Measurements from ENCODE around the gene GLCCI1. TPM values are rescaled to one million over a fixed set of nuclear protein-coding genes. Genes with fewer than 3 reads are reported as not detected.

The GLCCI1 gene
- total RNA-seq (2014; rRNA removed; shearing (Covaris generic)) = 3.2 and 3.9 TPM in 2 replicates
- polyA plus RNA-seq (2015; cell fraction: cytosol; rRNA removed) = 4.8 and 13.1 TPM in 2 replicates
- polyA plus RNA-seq (2015; cell fraction: nucleus; rRNA removed) = 13.1 and 19.6 TPM in 2 replicates

- in situ Hi-C loops (cut with HindIII; ENCODE audit: low pct_unique_long_range_greater_than_20kb, low sequenced_read_pairs) = no loop called here
- peak; percentile 99 for DNase-seq (ENCODE audit: low read depth, low spot score)
Measured at GRCh38 chr7:7968544-7969305, at the start of gene GLCCI1. Gene GLCCI1, plus strand, starts transcription at chr7:7968796. Its CDS starts 555 bp downstream, at chr7:7969351.

- DNase-seq (ENCODE audit: low read depth, low spot score) = no peak
Measured at GRCh38 chr7:7919449-7919945, 49.1 kb upstream of the GLCCI1 start.

GRCh38 chr7:7920056-7920455 is 48.5 kb upstream of the GLCCI1 start:
- in situ Hi-C loops (cut with HindIII; ENCODE audit: low pct_unique_long_range_greater_than_20kb, low sequenced_read_pairs) = no loop called here
- DNase-seq (ENCODE audit: low read depth, low spot score) = no peak

More at GRCh38 chr7:7919449-7919945, 49.1 kb upstream of the GLCCI1 start:
- in situ Hi-C loops (cut with HindIII; ENCODE audit: low pct_unique_long_range_greater_than_20kb, low sequenced_read_pairs) = no loop called here

- DNase-seq (ENCODE audit: low read depth, low spot score) = no peak
- in situ Hi-C loops (cut with HindIII; ENCODE audit: low pct_unique_long_range_greater_than_20kb, low sequenced_read_pairs) = no loop called here
Measured at GRCh38 chr7:7920481-7920880, 48.1 kb upstream of the GLCCI1 start.

DNA sequence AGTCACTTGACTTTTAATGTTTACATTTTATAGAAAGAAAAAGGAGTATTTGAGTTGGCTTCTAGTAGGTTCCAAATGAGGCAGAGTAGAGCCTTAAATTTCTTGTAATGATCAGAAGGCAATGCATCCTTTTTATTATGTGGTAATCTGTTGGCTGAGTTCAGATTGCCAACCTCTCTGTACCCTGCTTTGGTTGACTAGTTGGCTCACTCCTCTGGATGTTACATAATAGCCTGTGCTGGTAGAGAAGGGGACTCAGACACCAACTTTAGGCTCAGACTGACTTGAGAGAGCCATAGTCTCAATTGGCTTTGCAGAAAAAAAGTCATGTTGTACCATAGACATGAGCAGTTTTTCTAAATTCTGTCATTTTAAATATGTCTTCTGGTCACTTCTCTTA is 46.8 kb upstream of the GLCCI1 start:
- in situ Hi-C loops (cut with HindIII; ENCODE audit: low pct_unique_long_range_greater_than_20kb, low sequenced_read_pairs) = no loop called here
- DNase-seq (ENCODE audit: low read depth, low spot score) = no peak

GRCh38 chr7:7922684-7923385 is 45.8 kb upstream of the GLCCI1 start:
- in situ Hi-C loops (cut with HindIII; ENCODE audit: low pct_unique_long_range_greater_than_20kb, low sequenced_read_pairs) = no loop called here
- DNase-seq (ENCODE audit: low read depth, low spot score) = no peak

DNA sequence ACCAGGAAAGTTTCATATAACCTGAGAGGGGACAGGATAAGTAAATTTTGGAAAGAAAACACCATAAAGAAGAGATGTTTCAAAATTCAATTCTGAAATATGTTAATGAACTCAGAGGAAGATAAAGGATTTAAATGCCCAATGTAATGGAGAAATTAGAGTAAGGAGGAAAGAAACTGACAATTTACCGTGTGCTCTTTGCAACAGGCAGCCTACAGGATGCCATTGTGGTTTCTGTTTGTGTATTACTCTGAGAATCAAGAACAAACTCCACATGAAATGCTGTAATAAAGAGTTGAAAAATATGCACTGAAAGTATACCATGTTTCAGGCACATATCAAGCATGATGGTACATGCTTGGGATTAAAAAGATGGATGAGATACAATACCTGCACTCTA is 44.8 kb upstream of the GLCCI1 start:
- no peak for DNase-seq (ENCODE audit: low read depth, low spot score)
- in situ Hi-C loops (cut with HindIII; ENCODE audit: low pct_unique_long_range_greater_than_20kb, low sequenced_read_pairs) = no loop called here

DNA sequence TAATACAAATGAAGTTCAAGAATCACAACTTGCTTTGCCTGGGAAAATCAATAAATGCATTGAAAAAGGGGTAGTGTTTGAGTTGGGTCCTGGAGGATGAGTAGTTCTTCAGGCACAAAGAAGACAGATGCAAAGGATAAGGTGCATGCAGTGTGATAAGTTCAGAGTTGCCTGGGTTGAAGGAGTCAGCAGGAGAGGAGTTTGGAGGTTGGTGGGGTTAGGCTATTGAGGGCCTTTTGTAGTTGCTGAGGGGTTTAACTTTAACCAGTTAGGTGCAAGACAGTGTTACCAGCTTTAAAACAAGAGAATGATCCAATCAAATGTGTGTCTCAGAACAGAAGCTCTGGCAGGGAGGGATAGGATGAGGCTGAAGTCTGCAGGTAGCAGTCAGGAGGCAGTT is 44.3 kb upstream of the GLCCI1 start:
- in situ Hi-C loops (cut with HindIII; ENCODE audit: low pct_unique_long_range_greater_than_20kb, low sequenced_read_pairs) = no loop called here
- DNase-seq (ENCODE audit: low read depth, low spot score) = no peak

- DNase-seq (ENCODE audit: low read depth, low spot score) = no peak
- in situ Hi-C loops (cut with HindIII; ENCODE audit: low pct_unique_long_range_greater_than_20kb, low sequenced_read_pairs) = no loop called here
Measured at GRCh38 chr7:7931626-7932025, 37.0 kb upstream of the GLCCI1 start.

- in situ Hi-C loops (cut with HindIII; ENCODE audit: low pct_unique_long_range_greater_than_20kb, low sequenced_read_pairs) = no loop called here
- DNase-seq (ENCODE audit: low read depth, low spot score) = no peak
Measured at GRCh38 chr7:7932553-7932952, 36.0 kb upstream of the GLCCI1 start.

GRCh38 chr7:7933915-7934526 is 34.6 kb upstream of the GLCCI1 start:
- in situ Hi-C loops (cut with HindIII; ENCODE audit: low pct_unique_long_range_greater_than_20kb, low sequenced_read_pairs) = no loop called here
- DNase-seq (ENCODE audit: low read depth, low spot score) = no peak

- no peak for DNase-seq (ENCODE audit: low read depth, low spot score)
- in situ Hi-C loops (cut with HindIII; ENCODE audit: low pct_unique_long_range_greater_than_20kb, low sequenced_read_pairs) = no loop called here
Measured at GRCh38 chr7:7934945-7935344, 33.7 kb upstream of the GLCCI1 start.

DNA sequence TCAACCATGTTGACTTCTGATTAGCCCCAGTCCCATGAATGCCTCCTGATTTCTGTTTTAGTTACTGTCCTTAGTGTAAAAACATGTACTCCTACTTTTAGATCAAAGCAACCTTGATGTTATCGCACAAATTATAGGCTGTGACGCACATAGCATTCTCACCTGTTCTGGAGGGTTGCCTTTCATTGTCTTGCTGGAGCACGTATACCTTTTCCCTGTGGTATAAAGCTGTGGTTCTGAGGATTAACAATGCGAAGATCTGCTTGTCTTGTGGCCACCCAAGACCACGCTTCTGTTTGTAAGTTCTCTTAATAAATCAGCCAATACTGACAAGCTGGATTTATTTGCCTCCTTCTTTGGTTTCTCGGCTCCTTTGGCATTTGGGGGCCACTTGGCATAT is 30.1 kb upstream of the GLCCI1 start:
- no peak for DNase-seq (ENCODE audit: low read depth, low spot score)
- in situ Hi-C loops (cut with HindIII; ENCODE audit: low pct_unique_long_range_greater_than_20kb, low sequenced_read_pairs) = no loop called here

DNA sequence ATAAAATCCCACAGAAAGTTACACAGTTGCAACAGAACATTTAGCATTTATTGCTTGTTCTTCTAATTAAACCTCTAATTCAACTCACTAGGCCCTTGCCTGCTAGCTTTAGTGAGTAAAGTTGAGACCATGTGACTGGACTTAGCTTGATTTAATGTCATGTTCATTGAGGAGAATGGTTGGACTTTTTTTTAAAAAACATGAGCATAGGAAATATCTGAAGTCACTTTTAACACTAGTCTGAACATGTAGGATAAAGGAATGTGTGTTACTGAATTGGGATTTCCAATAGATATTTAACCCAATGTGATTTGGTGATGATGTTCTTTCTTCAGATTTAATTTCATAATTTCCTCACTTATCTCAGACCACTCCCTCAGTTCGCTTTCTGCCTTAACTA is 24.6 kb upstream of the GLCCI1 start:
- in situ Hi-C loops (cut with HindIII; ENCODE audit: low pct_unique_long_range_greater_than_20kb, low sequenced_read_pairs) = no loop called here
- DNase-seq (ENCODE audit: low read depth, low spot score) = no peak

- in situ Hi-C loops (cut with HindIII; ENCODE audit: low pct_unique_long_range_greater_than_20kb, low sequenced_read_pairs) = no loop called here
- no peak for DNase-seq (ENCODE audit: low read depth, low spot score)
Measured at GRCh38 chr7:7944619-7945282, 23.8 kb upstream of the GLCCI1 start.

DNA sequence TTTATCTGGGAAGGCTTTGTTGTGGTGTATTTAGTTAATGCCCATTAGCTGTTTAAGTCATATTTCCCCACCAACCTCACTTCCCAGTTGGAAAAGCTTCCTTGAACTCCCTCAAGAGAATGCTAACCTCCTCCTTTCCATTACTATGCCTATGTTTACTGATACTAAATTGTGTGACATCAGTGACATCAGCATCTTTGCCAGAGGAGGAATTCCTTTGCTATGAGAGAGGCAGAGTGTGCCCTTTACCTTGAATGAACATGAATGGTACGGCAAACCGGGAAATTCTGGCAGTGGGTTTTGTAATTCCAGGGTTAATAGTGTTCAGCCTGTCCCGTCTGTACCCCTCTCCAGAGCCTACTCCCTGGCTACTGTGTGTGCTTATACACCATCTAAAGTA is 22.1 kb upstream of the GLCCI1 start:
- no peak for DNase-seq (ENCODE audit: low read depth, low spot score)
- in situ Hi-C loops (cut with HindIII; ENCODE audit: low pct_unique_long_range_greater_than_20kb, low sequenced_read_pairs) = no loop called here

GRCh38 chr7:7948232-7948631 is 20.4 kb upstream of the GLCCI1 start:
- DNase-seq (ENCODE audit: low read depth, low spot score) = no peak
- in situ Hi-C loops (cut with HindIII; ENCODE audit: low pct_unique_long_range_greater_than_20kb, low sequenced_read_pairs) = no loop called here

DNA sequence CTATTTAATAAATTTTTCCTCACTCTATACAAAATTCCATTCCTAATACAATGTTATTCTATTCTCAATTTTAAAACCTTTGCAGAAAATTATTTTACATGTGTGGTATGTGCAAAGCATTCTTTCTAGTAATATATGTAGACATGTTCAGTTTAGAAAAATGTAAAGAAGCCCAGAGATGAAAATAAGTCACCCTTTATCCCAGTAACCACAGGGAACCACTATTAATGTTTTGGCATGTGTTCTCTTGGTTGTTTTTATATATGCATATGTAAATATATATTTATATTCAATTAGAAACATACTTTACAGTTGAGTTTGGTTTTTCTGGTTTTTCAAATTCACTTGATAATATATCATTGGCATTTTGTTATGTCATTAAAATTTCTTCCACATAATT is 14.8 kb upstream of the GLCCI1 start:
- DNase-seq (ENCODE audit: low read depth, low spot score) = no peak
- in situ Hi-C loops (cut with HindIII; ENCODE audit: low pct_unique_long_range_greater_than_20kb, low sequenced_read_pairs) = no loop called here

Data from SK-MEL-5 (cell line).